HCT116 (cell line): ENCODE data around the gene CREB3. TPM values are rescaled to one million over a fixed set of nuclear protein-coding genes. Genes with fewer than 3 reads are reported as not detected.

ENCODE experiments used
- ATAC-seq: fragments of 200-7000 bp; cut with Tn5 transposase; 2 replicates; pipeline ENCODE4 v1.9.1; 2020; ENCODE audit warnings: mild to moderate bottlenecking, moderate library complexity
- BruUV-seq: library from RNA; stranded (reverse); fragments of 400-500 nt; replicated peaks from 2 replicates; lab custom pipeline; 2021; lab: Mats Ljungman, UMichigan
- CTCF ChIA-PET: fragments of 300-600 bp; sonication (Branson Sonifier 250); formaldehyde crosslinking; loops from one replicate; lab custom pipeline; 2021; ENCODE audit warnings: antibody characterized with exemption; lab: Charles Lee
- POLR2A ChIA-PET: fragments of 300-600, 350-600 bp; sonication (Branson Sonifier 250); formaldehyde crosslinking; loops from one replicate; lab custom pipeline; 2021; ENCODE audit warnings: antibody characterized with exemption; lab: Charles Lee
- RAD21 ChIA-PET, 2 experiments: fragments of 300-600 bp; sonication (Branson Sonifier 250); formaldehyde crosslinking; loops; one replicate each; lab custom pipeline; 2023; ENCODE audit warnings: low total read pairs in 2 of 2; ENCODE audit not compliant: uncharacterized antibody in 2 of 2, unreplicated experiment in 2 of 2, low non-redundant PET in 1 of 2; lab: Charles Lee
- DNase-seq: peaks from one replicate; pipeline ENCODE4 v3.0.0-alpha.2; 2010; ENCODE audit warnings: low read depth, low spot score
- H2AFZ ChIP-seq: fragments of 200-600 bp; shearing (Covaris generic), sonication (generic); 2 replicates; pipeline ENCODE4 v1.6.1; 2017; ENCODE audit warnings: low read depth, mixed run types, mixed read lengths, antibody characterized with exemption, low read length; ENCODE audit not compliant: poor library complexity, severe bottlenecking
- H3K27ac ChIP-seq: 2 replicates; pipeline ENCODE4 v1.5.1; 2012; ENCODE audit warnings: low read depth, low read length
- H3K27me3 ChIP-seq: fragments of 200-600 bp; sonication (generic); 2 replicates; pipeline ENCODE4 v1.6.1; 2016; ENCODE audit warnings: mixed run types, low read length, mixed read lengths; ENCODE audit not compliant: insufficient read depth
- H3K36me3 ChIP-seq, 2 experiments: fragments of 200-500 bp in 1 of 2; fragments of 200-600 bp in 1 of 2; sonication (Bioruptor generic) in 1 of 2; sonication (generic) in 1 of 2; 2 replicates each; pipeline versions ENCODE4 v1.5.1 to v1.6.1; 2014 to 2016; ENCODE audit warnings: low read length in 2 of 2, inconsistent platforms in 1 of 2, mixed read lengths in 1 of 2, mixed run types in 1 of 2; ENCODE audit not compliant: insufficient read depth in 2 of 2, control insufficient read depth in 1 of 2
- H3K4me1 ChIP-seq, 2 experiments: fragments of 200-600 bp in 1 of 2; sonication (generic) in 1 of 2; 2 replicates each; pipeline versions ENCODE4 v1.5.1 to v1.6.1; 2012 to 2017; ENCODE audit warnings: low read length in 2 of 2, inconsistent platforms in 1 of 2, mild to moderate bottlenecking in 1 of 2, mixed read lengths in 1 of 2, mixed run types in 1 of 2, moderate library complexity in 1 of 2; ENCODE audit not compliant: insufficient read depth in 2 of 2, control insufficient read depth in 1 of 2
- H3K4me2 ChIP-seq: fragments of 200-600 bp; sonication (generic); 2 replicates; pipeline ENCODE4 v1.6.1; 2017; ENCODE audit warnings: mixed run types, low read length, mixed read lengths
- H3K4me3 ChIP-seq, 2 experiments: fragments of 200-600 bp in 1 of 2; sonication (generic) in 1 of 2; replicated peaks in 1 of 2; 2 replicates each; pipeline ENCODE4 v1.5.1; 2011 to 2016; ENCODE audit warnings: low read length in 2 of 2, control low read depth in 1 of 2, low read depth in 1 of 2, mild to moderate bottlenecking in 1 of 2, mixed read lengths in 1 of 2, mixed run types in 1 of 2
- H3K79me2 ChIP-seq: fragments of 200-600 bp; sonication (generic); 2 replicates; pipeline ENCODE4 v1.6.1; 2017; ENCODE audit warnings: mild to moderate bottlenecking, mixed run types, low read length, moderate library complexity, mixed read lengths; ENCODE audit not compliant: insufficient read depth
- H3K9ac ChIP-seq: fragments of 200-600 bp; sonication (generic); 2 replicates; pipeline ENCODE4 v1.6.1; 2016; ENCODE audit warnings: low read length, mixed read lengths
- H3K9me2 ChIP-seq: fragments of 200-600 bp; sonication (generic), shearing (Covaris generic); 2 replicates; pipeline ENCODE4 v1.6.1; 2017; ENCODE audit warnings: mixed run types, mild to moderate bottlenecking, moderate library complexity; ENCODE audit not compliant: insufficient read depth
- H3K9me3 ChIP-seq, 2 experiments: fragments of 200-500 bp in 1 of 2; fragments of 200-600 bp in 1 of 2; sonication (Bioruptor generic) in 1 of 2; sonication (generic) in 1 of 2; 2 replicates each; pipeline ENCODE4 v1.6.1; 2014 to 2017; ENCODE audit warnings: low read length in 2 of 2, mixed read lengths in 2 of 2, inconsistent platforms in 1 of 2, low read depth in 1 of 2, mild to moderate bottlenecking in 1 of 2, mixed run types in 1 of 2, moderate library complexity in 1 of 2; ENCODE audit not compliant: control insufficient read depth in 1 of 2, insufficient read depth in 1 of 2
- H4K20me1 ChIP-seq: fragments of 200-600 bp; sonication (generic), shearing (Covaris generic); 2 replicates; pipeline ENCODE4 v1.6.1; 2017; ENCODE audit warnings: mixed run types, mild to moderate bottlenecking, moderate library complexity; ENCODE audit not compliant: insufficient read depth
- CBX3 ChIP-seq: IDR thresholded peaks from 2 replicates; pipeline ENCODE4 v1.6.1; 2012; ENCODE audit warnings: low read depth
- CEBPB ChIP-seq: IDR thresholded peaks from 2 replicates; pipeline ENCODE4 v1.6.1; 2012; ENCODE audit warnings: low read depth
- CTCF ChIP-seq, 3 experiments: fragments of 200-600 bp in 1 of 3; sonication (generic) in 1 of 3; IDR thresholded peaks in 2 of 3; conservative IDR thresholded peaks in 1 of 3; 2 replicates each; pipeline ENCODE4 v1.5.1; 2012 to 2017; ENCODE audit warnings: low read depth in 2 of 3, low read length in 2 of 3, antibody characterized with exemption in 1 of 3, borderline replicate concordance in 1 of 3, control low read depth in 1 of 3, mild to moderate bottlenecking in 1 of 3, mixed read lengths in 1 of 3, mixed run types in 1 of 3, moderate library complexity in 1 of 3; ENCODE audit not compliant: insufficient read depth in 1 of 3
- ELF1 ChIP-seq: IDR thresholded peaks from 2 replicates; pipeline ENCODE4 v1.6.1; 2012; ENCODE audit warnings: low read depth, borderline replicate concordance
- EZH2phosphoT487 ChIP-seq: fragments of 200-600 bp; IDR thresholded peaks from 2 replicates; pipeline ENCODE4 v1.6.1; 2018; ENCODE audit warnings: antibody characterized with exemption, borderline replicate concordance
- FOSL1 ChIP-seq: IDR thresholded peaks from 2 replicates; pipeline ENCODE4 v1.6.1; 2012; ENCODE audit warnings: low read depth
- JUND ChIP-seq: IDR thresholded peaks from 2 replicates; pipeline ENCODE4 v1.6.1; 2012
- POLR2AphosphoS5 ChIP-seq: IDR thresholded peaks from 2 replicates; pipeline ENCODE4 v1.6.1; 2011; ENCODE audit warnings: mild to moderate bottlenecking, low read depth, low read length, moderate library complexity
- RAD21 ChIP-seq: IDR thresholded peaks from 2 replicates; pipeline ENCODE4 v1.6.1; 2012; ENCODE audit warnings: low read depth, mild to moderate bottlenecking
- SRF ChIP-seq: IDR thresholded peaks from 2 replicates; pipeline ENCODE4 v1.6.1; 2012; ENCODE audit warnings: low read depth
- TCF7L2 ChIP-seq: IDR thresholded peaks from 2 replicates; pipeline ENCODE4 v1.7.0; 2011; ENCODE audit warnings: borderline replicate concordance, inconsistent platforms; ENCODE audit not compliant: insufficient read depth, insufficient read length; ENCODE audit errors: extremely low read depth
- YY1 ChIP-seq: IDR thresholded peaks from 2 replicates; pipeline ENCODE4 v1.6.1; 2011; ENCODE audit warnings: low read length, low read depth, moderate library complexity, mild to moderate bottlenecking; ENCODE audit not compliant: insufficient replicate concordance; ENCODE audit errors: extremely low read depth
- ZBTB33 ChIP-seq: IDR thresholded peaks from 2 replicates; pipeline ENCODE4 v1.6.1; 2011; ENCODE audit warnings: mild to moderate bottlenecking, low read length, moderate library complexity; ENCODE audit not compliant: insufficient replicate concordance; ENCODE audit errors: extremely low read depth
- ZFX ChIP-seq: fragments of 450-650 bp; IDR thresholded peaks from 2 replicates; pipeline ENCODE4 v1.6.1; 2017
- intact Hi-C: fragments of 100-400 bp; cut with micrococcal nuclease; formaldehyde crosslinking; loops from 2 replicates; pipeline ENCODE4 v1.10.0; 2022
- total RNA-seq: library from RNA; stranded (reverse); gene quantifications from one replicate; pipeline ENCODE4 v1.2.1, GENCODE V29; 2021; ENCODE audit not compliant: unreplicated experiment

Gene CREB3
- total RNA-seq, 1 experiment from 2014 or later = 22.3 TPM

DNA sequence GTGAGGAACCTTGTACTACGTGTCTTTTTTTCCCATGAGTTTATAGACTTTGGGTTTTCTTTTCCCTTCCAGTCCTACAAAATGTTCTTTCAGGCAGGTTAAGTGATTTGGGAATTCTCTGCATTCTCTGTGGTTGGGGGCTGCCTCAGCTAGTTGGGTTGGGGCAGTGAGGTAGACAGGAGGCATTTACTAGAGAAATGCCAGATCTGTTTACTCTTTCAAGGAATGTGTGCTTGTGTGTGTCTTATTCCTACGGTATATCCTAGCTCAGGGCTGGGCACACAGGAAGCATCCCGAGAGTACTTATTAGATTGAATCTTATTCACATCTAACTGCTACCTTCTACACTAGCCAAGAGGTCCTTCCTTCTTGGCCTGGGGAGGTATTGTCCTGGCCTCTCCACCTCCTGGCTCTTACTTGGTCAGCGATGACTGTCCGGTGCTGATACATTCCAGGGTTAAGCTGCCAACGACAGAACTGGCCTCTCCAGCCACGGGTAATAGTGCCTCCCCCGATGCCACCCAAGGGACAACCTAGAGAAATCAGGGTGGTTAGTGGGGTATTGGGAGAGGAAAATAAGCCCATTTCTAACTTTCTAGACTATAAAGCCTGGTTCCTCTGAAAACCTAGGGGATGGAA lies 11.5 kb downstream of the CREB3 start:
- H3K79me2 ChIP-seq = peaks cover 64% of the 10 kb centered on the region
- H3K9me3 ChIP-seq = no peaks in the 10 kb centered on the region
- ATAC-seq = no peak
- ChIA-PET CTCF (interaction anchor here (1.1 kb wide), 1 partner anchor 12 kb away, joined by 3 read pairs; no protein-coding TSS in a partner anchor), POLR2A (no interaction called here)
- no TSS peak for BruUV-seq
- H2AFZ ChIP-seq = no peak overlapping the region
- no peak overlapping the region for H3K4me2 ChIP-seq
- no peaks in the 10 kb centered on the region for H3K27me3 ChIP-seq
- no peak overlapping the region for H3K9ac ChIP-seq
- no peak overlapping the region for H3K4me3 ChIP-seq
- TF ChIP-seq TCF7L2 (no peak), JUND (no peak), CEBPB (no peak), ELF1 (no peak), CBX3 (no peak), ZFX (no peak), RAD21 (no peak), YY1 (no peak), ZBTB33 (no peak), CTCF (IDR thresholded peaks at IDR 0.05 in 2 of 3, conservative IDR thresholded peaks at IDR 0.05 in 1 of 3; ENCODE audit: borderline replicate concordance in 1 of 3, insufficient read depth in 1 of 3, low read depth in 2 of 3, low read length in 2 of 3) (no peak), EZH2phosphoT487 (no peak), POLR2AphosphoS5 (no peak), SRF (no peak), FOSL1 (no peak)
- TF ChIP-seq, all 23 proteins: peak for 0
- DNase-seq = no peak
- RAD21 ChIA-PET = no interaction called here
- no peaks in the 10 kb centered on the region for H3K9me2 ChIP-seq
- H3K4me1 ChIP-seq = peaks cover 15 to 17% of the 10 kb centered on the region in 2 experiments
- no peak overlapping the region for H3K27ac ChIP-seq
- intact Hi-C loops = no loop called here
- peaks cover 7% of the 10 kb centered on the region; the same call in 1 of the 2 replicates for H4K20me1 ChIP-seq
- H3K36me3 ChIP-seq = peaks cover 45 to 53% of the 10 kb centered on the region in 2 experiments; a peak in 3 of 4 replicates
